Stimulated activated naive B cell treated with anti-CD40 and anti-IgM and Interleukin-4, amounts not matched to agents 10 μg/mL and 1 μg/mL and 100 μg/mL, for 72 hours (primary cell): Measurements from ENCODE around the gene POLA2.
A peak's percentile ranks its signal among the peaks of the same experiment; 100 is the strongest.
"Not testable (repeated sequence)": the region's sequence is repeated elsewhere in the genome, so short reads cannot be mapped to it uniquely, and the experiment has no call there.

ENCODE experiments used
- ATAC-seq, 2 donors: fragments of 150-1000 bp; cut with Tn5 transposase; replicated peaks; 2 replicates each; pipeline ENCODE4 v1.10.0; 2021; ENCODE audit warnings: moderate library complexity in 1 of 2
- DNase-seq: peaks from one replicate; pipeline ENCODE4 v3.0.0; 2021
- H3K27ac Mint-ChIP-seq: one replicate; pipeline ENCODE4 v1.8.0; 2022; ENCODE audit warnings: mild to moderate bottlenecking, mixed read lengths
- H3K27me3 Mint-ChIP-seq, 2 donors: one replicate each; pipeline ENCODE4 v1.8.0; 2022; ENCODE audit warnings: mixed read lengths in 2 of 2
- H3K36me3 Mint-ChIP-seq, 2 donors: one replicate each; pipeline ENCODE4 v1.8.0; 2022; ENCODE audit warnings: mixed read lengths in 2 of 2, mild to moderate bottlenecking in 1 of 2
- H3K4me1 Mint-ChIP-seq, 2 donors: one replicate each; pipeline ENCODE4 v1.8.0; 2022; ENCODE audit warnings: mixed read lengths in 2 of 2, mild to moderate bottlenecking in 1 of 2
- H3K4me3 Mint-ChIP-seq, 2 donors: one replicate each; pipeline ENCODE4 v1.8.0; 2022; ENCODE audit warnings: mild to moderate bottlenecking in 2 of 2, mixed read lengths in 2 of 2, moderate library complexity in 1 of 2
- H3K9me3 Mint-ChIP-seq, 2 donors: one replicate each; pipeline ENCODE4 v1.8.0; 2022; ENCODE audit warnings: mixed read lengths in 2 of 2, mild to moderate bottlenecking in 1 of 2

POLA2 gene

DNA sequence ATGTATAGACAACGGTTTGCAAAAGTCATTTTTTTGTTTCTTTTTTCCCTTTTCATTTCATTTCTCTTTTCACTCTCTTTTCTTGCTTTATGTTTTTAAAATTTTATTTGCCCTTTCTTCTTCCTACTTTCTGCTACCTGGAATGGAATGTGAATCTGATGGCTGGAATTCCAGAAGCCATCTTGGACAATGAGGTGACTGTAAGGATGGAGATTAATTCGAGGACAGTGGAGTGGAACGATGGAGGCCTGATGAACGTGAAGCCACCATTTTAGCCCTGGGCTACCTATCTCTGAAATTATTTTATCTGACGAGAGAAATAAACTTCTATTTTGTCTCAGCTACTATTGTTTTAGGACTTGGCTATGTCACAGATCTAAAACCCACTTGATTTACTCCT is 2.8 kb upstream of the POLA2 start:
- ATAC-seq (no peak), DNase-seq (no peak)
- H3K27ac Mint-ChIP-seq: no peak overlapping the region
- H3K27me3 Mint-ChIP-seq: peaks cover 0 to 1% of the 10 kb centered on the region in 2 donors
- H3K4me3 Mint-ChIP-seq: no peak overlapping the region
- H3K36me3 Mint-ChIP-seq: peaks cover 2 to 6% of the 10 kb centered on the region in 2 donors
- peaks cover 14 to 20% of the 10 kb centered on the region in 2 donors for H3K4me1 Mint-ChIP-seq
- no peaks in the 10 kb centered on the region for H3K9me3 Mint-ChIP-seq

DNA sequence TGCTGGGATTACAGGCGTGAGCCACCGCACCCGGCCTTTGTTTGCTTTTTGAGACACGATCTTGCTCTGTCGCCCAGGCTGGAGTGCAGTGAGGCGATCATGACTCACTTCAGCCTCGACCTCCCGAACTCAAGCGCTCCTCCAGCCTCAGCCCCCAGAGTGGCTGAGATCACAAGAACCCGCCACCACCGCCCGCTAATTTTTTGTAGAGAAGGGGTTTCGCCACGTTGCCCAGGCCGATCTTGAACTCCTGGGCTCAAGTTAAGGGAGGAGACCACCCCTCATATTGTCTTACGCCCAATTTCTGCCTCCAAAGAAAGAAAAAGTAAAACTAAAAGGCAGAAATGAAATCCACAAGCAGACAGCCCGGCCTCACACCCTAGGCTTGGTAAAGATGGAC is 1.5 kb upstream of the POLA2 start:
- DNase-seq: no peak
- Mint-ChIP-seq H3K4me3 (no peak overlapping the region), H3K27ac (no peak overlapping the region)

DNA sequence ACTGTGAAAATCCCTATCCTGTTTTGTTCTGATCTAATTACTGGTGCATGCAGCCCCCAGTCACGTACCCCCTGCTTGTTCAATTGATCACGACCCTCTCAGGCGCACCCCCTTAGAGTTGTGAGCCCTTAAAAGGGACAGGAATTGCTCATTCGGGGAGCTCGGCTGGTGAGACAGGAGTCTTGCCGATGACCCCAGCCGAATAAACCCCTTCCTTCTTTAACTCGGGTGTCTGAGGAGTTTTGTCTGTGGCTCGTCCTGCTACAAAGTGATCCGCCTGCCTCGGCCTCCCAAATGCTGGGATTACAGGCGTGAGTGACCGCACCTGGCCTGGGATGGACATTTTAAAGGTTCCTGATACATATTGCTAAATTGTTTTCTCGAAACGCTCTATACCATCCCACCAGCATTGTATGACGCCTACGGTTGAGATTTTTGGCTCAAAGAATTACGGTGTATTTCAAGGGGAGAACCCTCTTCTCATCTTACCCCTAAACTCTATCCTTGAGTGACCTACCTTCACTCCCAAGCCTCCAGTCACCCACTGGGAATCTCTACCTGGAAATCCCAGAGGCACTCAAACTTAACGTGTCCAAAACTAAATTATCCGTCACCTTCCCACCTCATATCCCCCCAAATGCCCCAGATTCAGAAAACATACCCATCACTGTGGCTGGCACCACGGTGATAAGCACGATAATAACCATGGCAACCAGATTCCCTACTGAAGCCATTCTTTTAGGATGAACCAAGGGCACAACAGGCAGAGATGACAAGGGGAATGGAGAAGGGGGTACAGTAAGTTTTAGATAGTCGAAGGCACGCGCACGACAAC is 789 bp upstream of the POLA2 start:
- H3K4me3 Mint-ChIP-seq: peak overlapping the region; percentile 76 to 83
- H3K27ac Mint-ChIP-seq: peak overlapping the region; percentile 92
- peaks cover 12 to 21% of the 10 kb centered on the region in 2 donors for H3K36me3 Mint-ChIP-seq
- ATAC-seq (peak; percentile 36 to 41), DNase-seq (no peak)
- no peaks in the 10 kb centered on the region for H3K9me3 Mint-ChIP-seq
- no peaks in the 10 kb centered on the region for H3K27me3 Mint-ChIP-seq
- peaks cover 24 to 32% of the 10 kb centered on the region in 2 donors for H3K4me1 Mint-ChIP-seq

More for the DNA sequence above, 1.5 kb upstream of the POLA2 start:
- Mint-ChIP-seq H3K4me1 (peaks cover 21 to 28% of the 10 kb centered on the region in 2 donors), H3K27me3 (no peaks in the 10 kb centered on the region), H3K36me3 (peaks cover 8 to 16% of the 10 kb centered on the region in 2 donors), H3K9me3 (no peaks in the 10 kb centered on the region)
- no peak for ATAC-seq

DNA sequence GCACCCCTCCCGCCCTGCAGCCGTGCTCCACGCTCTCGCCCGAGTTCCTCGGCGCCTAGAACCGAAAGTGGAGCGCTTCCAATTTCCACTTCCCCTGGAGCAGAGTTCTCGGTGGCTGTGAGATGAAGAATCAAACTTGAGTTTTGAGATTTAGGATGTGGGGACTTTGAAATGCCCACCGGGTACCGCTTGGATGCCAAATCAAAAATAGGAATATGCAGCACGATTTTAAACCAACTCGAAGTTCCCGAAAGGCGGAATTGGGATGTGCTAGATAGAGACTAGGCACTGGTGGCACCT is 569 bp downstream of the POLA2 start:
- DNase-seq: no peak
- Mint-ChIP-seq H3K27me3 (no peaks in the 10 kb centered on the region), H3K36me3 (peaks cover 15 to 28% of the 10 kb centered on the region in 2 donors), H3K27ac (peak overlapping the region; percentile 92), H3K9me3 (no peaks in the 10 kb centered on the region), H3K4me3 (peak overlapping the region; percentile 76 to 83), H3K4me1 (peaks cover 28 to 37% of the 10 kb centered on the region in 2 donors)
- no peak for ATAC-seq

DNA sequence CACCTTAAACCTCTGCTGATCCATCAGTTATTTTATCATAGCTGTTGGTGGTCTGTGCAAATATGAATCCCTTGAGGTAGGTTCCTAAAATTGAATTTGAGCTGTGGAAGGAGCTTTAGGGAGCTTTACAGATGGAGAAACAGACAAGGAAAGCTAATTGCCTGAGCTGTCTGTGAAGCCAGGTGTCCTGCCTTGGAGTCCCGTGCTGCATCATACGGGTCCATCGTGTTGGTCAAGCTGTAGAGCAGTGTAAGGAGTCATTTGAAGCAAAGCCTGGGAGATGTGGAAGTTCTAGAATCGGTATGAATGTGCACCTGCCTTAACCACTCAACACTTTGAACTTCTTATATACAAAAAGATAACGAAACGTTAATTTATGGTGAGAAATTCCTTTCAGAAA is 1.0 kb downstream of the POLA2 start:
- ATAC-seq: no peak
- no peaks in the 10 kb centered on the region for H3K27me3 Mint-ChIP-seq
- peak overlapping the region; percentile 92 for H3K27ac Mint-ChIP-seq
- H3K4me1 Mint-ChIP-seq: peaks cover 28 to 37% of the 10 kb centered on the region in 2 donors
- H3K9me3 Mint-ChIP-seq: no peaks in the 10 kb centered on the region
- H3K36me3 Mint-ChIP-seq: peaks cover 15 to 28% of the 10 kb centered on the region in 2 donors
- H3K4me3 Mint-ChIP-seq: peak overlapping the region; percentile 76 to 83
- DNase-seq: no peak

DNA sequence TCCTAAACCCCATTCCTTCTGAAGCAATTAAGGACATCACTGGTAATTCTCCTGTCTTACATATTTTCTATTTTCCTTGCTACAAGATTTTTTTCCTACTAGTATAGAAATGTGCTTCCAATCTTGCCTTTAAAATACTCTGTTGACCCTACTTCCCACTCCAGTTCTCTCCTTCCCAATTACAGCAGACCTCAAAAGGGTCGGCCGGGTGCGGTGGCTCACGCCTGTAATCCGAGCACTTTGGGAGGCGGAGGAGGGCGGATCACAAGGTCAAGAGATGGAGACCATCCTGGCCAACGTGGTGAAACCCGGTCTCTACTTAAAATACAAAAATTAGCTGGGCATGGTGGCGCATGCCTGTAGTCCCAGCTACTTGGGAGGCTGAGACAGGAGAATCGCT is 3.0 kb downstream of the POLA2 start:
- H3K27ac Mint-ChIP-seq, H3K4me3 Mint-ChIP-seq, H3K9me3 Mint-ChIP-seq, H3K27me3 Mint-ChIP-seq, DNase-seq, ATAC-seq: not testable (repeated sequence)
- Mint-ChIP-seq H3K36me3 (peaks cover 21 to 38% of the 10 kb centered on the region in 2 donors), H3K4me1 (peaks cover 28 to 37% of the 10 kb centered on the region in 2 donors)

DNA sequence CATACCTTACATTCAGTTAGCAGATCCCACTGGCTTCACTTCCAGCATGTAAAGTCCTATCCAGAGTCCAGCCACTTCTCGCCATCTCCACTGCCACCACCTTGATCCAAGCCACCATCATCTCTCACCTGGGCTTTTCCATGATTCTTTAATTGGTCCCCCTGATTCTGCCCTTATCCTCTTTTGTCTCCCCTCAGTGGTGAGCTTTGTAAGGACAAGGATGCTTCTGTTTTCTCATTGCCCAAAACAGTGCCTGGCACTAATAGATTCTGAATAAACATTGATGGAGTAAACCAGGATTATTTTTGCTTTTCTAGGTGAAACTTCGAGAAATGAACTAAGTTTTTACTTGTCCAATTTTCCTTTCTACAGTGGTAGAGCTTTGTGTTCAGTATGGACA is 4.4 kb downstream of the POLA2 start:
- H3K4me3 Mint-ChIP-seq: no peak overlapping the region
- H3K27ac Mint-ChIP-seq: no peak overlapping the region
- peaks cover 30 to 47% of the 10 kb centered on the region in 2 donors for H3K36me3 Mint-ChIP-seq
- peaks cover 23 to 32% of the 10 kb centered on the region in 2 donors for H3K4me1 Mint-ChIP-seq
- ATAC-seq (no peak), DNase-seq (no peak)
- no peaks in the 10 kb centered on the region for H3K27me3 Mint-ChIP-seq
- H3K9me3 Mint-ChIP-seq: no peaks in the 10 kb centered on the region

DNA sequence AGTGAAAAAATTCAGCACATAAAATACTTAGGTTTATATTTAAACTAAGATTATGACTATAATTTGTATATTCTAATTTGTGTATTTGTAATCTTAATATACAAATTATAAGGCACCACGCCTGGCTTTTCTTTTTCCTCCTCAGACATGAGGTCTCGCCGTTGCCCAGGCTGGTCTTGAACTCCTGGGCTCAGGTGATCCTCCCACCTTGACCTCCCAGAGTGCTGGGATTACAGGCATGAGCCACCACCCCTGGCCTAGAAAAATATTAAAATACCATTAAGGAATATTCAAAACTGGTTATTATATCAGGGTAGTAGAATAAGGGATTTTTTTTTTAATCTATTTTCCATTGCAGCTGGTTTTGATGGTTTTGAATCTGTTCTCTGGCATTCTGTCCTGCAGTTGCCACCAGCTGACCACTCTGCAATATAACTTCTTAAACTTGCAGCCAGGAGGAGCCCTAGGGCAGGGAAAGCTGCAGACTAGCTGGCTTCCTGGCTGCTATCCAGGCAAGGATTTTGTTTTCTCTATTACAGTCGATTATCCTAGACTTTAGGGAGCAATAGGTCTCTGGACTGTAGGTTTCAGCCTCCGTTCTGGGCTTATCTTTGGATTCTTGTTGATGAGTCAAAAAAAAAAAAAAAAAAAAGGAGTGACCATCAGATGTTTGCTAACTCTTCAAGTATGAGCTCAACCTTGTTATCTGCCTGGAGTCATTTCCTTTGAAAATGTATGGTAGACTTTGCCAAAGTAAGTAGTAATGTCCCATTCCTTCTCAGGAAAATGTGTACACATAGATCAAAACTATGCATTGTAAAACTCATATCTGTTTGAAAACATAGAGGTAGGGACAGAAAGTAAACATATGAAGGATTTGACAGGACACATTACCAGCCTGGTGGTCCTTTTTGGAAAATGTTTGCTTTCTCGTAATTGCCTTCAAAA is 13.2 kb downstream of the POLA2 start:
- H3K27me3 Mint-ChIP-seq: no peaks in the 10 kb centered on the region
- peaks cover 25 to 51% of the 10 kb centered on the region in 2 donors for H3K36me3 Mint-ChIP-seq
- peak; percentile 69 to 72 for ATAC-seq
- no peak for DNase-seq
- H3K27ac Mint-ChIP-seq: no peak overlapping the region
- H3K4me3 Mint-ChIP-seq: no peak overlapping the region
- H3K4me1 Mint-ChIP-seq: peaks cover 3 to 9% of the 10 kb centered on the region in 2 donors
- no peaks in the 10 kb centered on the region for H3K9me3 Mint-ChIP-seq

DNA sequence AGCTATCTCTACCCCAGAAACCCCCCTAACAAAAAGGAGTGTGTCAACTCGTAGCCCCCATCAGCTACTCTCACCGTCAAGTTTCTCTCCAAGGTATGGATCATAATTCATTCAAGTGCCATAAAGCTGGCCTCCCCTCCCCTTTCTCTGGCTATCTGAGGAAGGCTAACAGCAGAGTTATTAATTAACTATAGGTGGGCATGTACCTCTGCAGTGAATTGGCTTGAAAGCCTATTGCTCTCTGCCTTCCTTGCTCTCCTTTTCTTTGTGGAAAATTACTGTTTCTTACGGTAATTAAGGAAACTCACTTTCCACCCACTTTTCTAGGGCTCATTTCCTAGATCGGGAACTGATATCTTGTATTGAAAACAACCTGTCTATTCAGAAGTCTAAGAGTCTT is 14.1 kb downstream of the POLA2 start:
- Mint-ChIP-seq H3K36me3 (peaks cover 20 to 46% of the 10 kb centered on the region in 2 donors), H3K4me3 (no peak overlapping the region), H3K27ac (no peak overlapping the region), H3K9me3 (no peaks in the 10 kb centered on the region), H3K27me3 (no peaks in the 10 kb centered on the region), H3K4me1 (peaks cover 3 to 12% of the 10 kb centered on the region in 2 donors)
- ATAC-seq (no peak), DNase-seq (no peak)

DNA sequence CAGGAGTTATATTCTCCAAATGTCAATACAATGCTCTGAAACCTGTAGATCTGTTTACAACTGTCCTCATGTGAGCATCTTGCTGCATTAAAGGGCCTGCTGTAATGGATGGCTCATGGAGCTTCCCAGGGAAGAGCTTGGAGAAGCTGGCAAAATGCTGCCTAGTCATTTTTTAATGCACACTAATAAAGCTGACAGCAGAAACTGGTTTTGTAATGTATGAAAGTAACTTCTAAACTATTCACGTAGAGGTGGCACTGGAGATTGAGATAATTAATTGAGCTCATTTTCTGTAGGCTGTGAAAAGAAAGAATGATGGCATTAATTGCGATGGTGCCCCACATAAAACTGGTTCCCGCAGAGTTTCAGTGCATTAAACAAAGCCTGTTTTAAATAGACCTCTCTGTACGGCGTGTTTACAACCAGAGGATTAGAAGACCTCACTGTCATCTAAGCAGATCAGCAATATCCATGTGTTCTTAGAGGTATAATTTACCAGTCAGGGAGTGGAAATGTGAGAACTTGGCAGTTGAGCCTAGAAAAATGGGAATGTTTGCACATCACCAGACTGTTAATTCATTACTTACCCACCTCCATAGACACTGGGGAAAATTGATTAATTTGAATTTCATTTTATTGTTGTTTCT is 16.0 kb downstream of the POLA2 start:
- Mint-ChIP-seq H3K27me3 (no peaks in the 10 kb centered on the region), H3K36me3 (peaks cover 33 to 52% of the 10 kb centered on the region in 2 donors), H3K9me3 (no peaks in the 10 kb centered on the region), H3K27ac (no peak overlapping the region), H3K4me3 (no peak overlapping the region), H3K4me1 (peaks cover 8 to 18% of the 10 kb centered on the region in 2 donors)
- ATAC-seq (no peak), DNase-seq (no peak)

DNA sequence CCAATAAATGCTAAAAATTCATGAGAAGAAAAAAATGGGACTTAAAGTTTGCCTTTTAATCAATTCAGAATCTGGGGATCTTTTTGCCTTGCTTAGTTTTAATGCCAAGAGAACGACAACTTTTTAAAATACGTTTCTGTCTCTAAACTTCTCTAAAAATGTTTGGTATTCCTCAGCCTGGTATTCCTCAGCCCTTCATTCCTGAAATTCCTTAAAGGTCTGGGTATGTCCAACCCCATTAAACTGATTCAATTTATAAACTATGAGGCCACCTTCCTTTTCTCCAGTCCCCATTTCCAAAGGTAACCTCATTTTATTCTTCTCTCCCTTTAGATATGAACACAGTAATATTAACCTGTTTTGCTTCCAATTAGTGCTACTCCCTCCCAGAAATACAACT is 16.6 kb downstream of the POLA2 start:
- Mint-ChIP-seq H3K4me3 (no peak overlapping the region), H3K27me3 (no peaks in the 10 kb centered on the region), H3K4me1 (peaks cover 8 to 18% of the 10 kb centered on the region in 2 donors), H3K9me3 (no peaks in the 10 kb centered on the region), H3K36me3 (peaks cover 33 to 53% of the 10 kb centered on the region in 2 donors), H3K27ac (no peak overlapping the region)
- ATAC-seq: no peak
- DNase-seq: no peak

DNA sequence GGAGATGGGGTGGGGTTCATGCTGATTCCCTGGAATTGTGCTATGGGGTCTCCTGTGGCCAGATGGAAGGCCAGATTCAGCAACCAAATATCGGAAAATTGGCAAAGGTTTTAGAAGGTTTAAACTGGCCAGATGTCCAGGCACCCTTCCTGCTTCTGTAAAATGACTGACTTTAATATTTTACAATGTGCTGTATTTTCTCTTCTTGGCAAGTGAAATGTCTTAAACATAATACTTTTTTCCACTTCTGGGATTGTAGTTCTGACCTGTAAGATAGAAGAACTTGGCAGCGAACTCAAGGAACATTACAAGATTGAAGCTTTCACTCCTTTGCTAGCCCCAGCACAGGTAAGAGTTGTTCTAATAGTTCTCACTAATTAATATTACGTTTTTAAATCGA is 17.5 kb downstream of the POLA2 start:
- Mint-ChIP-seq H3K9me3 (no peaks in the 10 kb centered on the region), H3K36me3 (peaks cover 33 to 58% of the 10 kb centered on the region in 2 donors), H3K4me3 (no peak overlapping the region), H3K27ac (no peak overlapping the region), H3K27me3 (no peaks in the 10 kb centered on the region), H3K4me1 (peaks cover 8 to 18% of the 10 kb centered on the region in 2 donors)
- no peak for DNase-seq
- ATAC-seq: no peak

DNA sequence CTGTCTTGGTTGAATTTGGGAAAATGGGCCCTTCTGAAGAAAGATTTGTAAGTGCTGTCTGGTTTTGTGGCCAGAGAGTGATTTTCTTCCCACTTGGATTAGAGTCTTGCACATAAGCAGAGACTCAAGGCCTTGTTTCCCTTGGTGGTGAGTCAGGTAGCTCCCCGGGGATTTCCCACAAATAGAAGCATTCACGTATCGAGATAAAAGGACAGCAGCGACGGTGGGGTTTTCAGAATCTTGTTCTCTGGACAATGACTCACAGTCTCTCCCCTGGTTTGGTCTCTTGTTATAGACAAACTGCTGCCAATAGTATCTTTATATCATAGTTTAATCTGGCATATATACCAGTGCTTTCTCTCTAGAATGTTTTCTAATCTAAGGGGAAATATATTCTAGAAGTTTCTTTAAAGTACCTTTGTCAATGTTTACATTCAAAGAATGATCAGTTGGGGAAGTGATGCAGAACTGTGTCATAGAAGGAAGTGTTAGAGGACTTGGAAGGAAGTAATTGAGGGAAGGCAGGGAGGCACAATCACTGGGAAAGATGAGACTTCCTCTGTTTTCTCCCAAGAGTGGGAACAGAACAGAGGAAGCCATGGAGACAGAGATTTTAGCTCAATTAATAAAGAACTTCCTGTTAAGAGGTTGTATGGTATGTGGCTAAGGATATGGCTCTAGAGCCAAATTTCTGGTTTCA is 18.1 kb downstream of the POLA2 start:
- H3K4me3 Mint-ChIP-seq: no peak overlapping the region
- DNase-seq (no peak), ATAC-seq (peak; percentile 31 to 65)
- peaks cover 33 to 61% of the 10 kb centered on the region in 2 donors for H3K36me3 Mint-ChIP-seq
- H3K9me3 Mint-ChIP-seq: no peaks in the 10 kb centered on the region
- peaks cover 8 to 18% of the 10 kb centered on the region in 2 donors for H3K4me1 Mint-ChIP-seq
- peak overlapping the region; percentile 32 for H3K27ac Mint-ChIP-seq
- H3K27me3 Mint-ChIP-seq: no peaks in the 10 kb centered on the region

DNA sequence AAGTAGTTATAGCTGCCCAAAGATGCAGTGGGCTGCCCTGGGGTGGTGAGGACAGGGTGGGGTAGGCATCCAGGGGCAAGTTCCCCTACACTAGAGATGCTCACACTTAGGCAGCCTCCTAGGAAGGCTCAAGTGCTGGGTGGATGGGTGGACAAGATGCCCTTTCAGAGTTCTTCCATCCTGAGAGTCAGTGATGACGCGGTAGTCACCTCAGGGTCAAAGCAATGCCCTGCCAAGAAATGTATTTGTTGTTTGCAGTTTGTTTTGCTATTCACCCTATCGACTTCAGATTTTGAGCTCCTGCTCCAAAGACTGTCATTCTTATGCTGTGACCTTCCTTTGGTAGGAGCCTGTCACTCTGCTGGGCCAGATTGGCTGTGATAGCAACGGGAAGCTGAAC is 18.9 kb downstream of the POLA2 start:
- H3K36me3 Mint-ChIP-seq: peaks cover 38 to 64% of the 10 kb centered on the region in 2 donors
- no peak overlapping the region for H3K27ac Mint-ChIP-seq
- H3K4me1 Mint-ChIP-seq: peaks cover 8 to 18% of the 10 kb centered on the region in 2 donors
- DNase-seq: no peak
- no peak overlapping the region for H3K4me3 Mint-ChIP-seq
- H3K27me3 Mint-ChIP-seq: no peaks in the 10 kb centered on the region
- H3K9me3 Mint-ChIP-seq: no peaks in the 10 kb centered on the region
- no peak for ATAC-seq
